A673 (cell line): ENCODE data around the gene FAM153A.
"Not testable (repeated sequence)": the region's sequence is repeated elsewhere in the genome, so short reads cannot be mapped to it uniquely, and the experiment has no call there.

Experiments used
- CTCF ChIP-seq: fragments of 300-800, 200-600 bp; sonication (generic); conservative IDR thresholded peaks from 2 replicates; pipeline ENCODE4 v1.5.1; 2017; ENCODE audit warnings: low read depth, mild to moderate bottlenecking, antibody characterized with exemption, low read length, moderate library complexity, mixed read lengths
- EZH2 ChIP-seq: fragments of 200-600 bp; sonication (generic); IDR thresholded peaks from 2 replicates; pipeline ENCODE4 v1.6.1; 2017; ENCODE audit warnings: borderline replicate concordance, low read depth, mild to moderate bottlenecking, mixed read lengths, antibody characterized with exemption, low read length; ENCODE audit not compliant: poor library complexity, severe bottlenecking

- not testable (repeated sequence) for TF ChIP-seq EZH2, CTCF
These were observed 12.1 kb downstream of the FAM153A start for GRCh38 chr5:177770646-177771045.
